PFSK-1 (cell line): Measurements from ENCODE around the gene CASP7.

Source experiments
- FOXP2 ChIP-seq: optimal IDR thresholded peaks from 2 replicates; pipeline ENCODE3; 2011; ENCODE audit warnings: borderline replicate concordance, control low read depth, inconsistent platforms; ENCODE audit not compliant: insufficient read depth; ENCODE audit errors: extremely low read length, extremely low read depth
- POLR2AphosphoS5 ChIP-seq: IDR thresholded peaks from 2 replicates; pipeline ENCODE4 v1.6.1; 2012; ENCODE audit warnings: low read depth, mild to moderate bottlenecking, control low read depth, low read length, moderate library complexity
- REST ChIP-seq, 2 experiments: IDR thresholded peaks; 2 replicates each; pipeline versions ENCODE4 v1.6.1 to v1.8.0; 2011 to 2012; ENCODE audit warnings: low read depth in 2 of 2, low read length in 2 of 2, control low read depth in 1 of 2, inconsistent platforms in 1 of 2, mild to moderate bottlenecking in 1 of 2, moderate library complexity in 1 of 2; ENCODE audit not compliant: insufficient read depth in 1 of 2
- SIN3A ChIP-seq: IDR thresholded peaks from 2 replicates; pipeline ENCODE4 v1.6.1; 2012; ENCODE audit warnings: mild to moderate bottlenecking, low read length, moderate library complexity, borderline replicate concordance; ENCODE audit not compliant: insufficient read depth
- TAF1 ChIP-seq: IDR thresholded peaks from 2 replicates; pipeline ENCODE4 v1.6.1; 2012; ENCODE audit warnings: low read length, control low read depth, borderline replicate concordance; ENCODE audit not compliant: insufficient read depth

- no peak for TF ChIP-seq TAF1
- no peak for TF ChIP-seq POLR2AphosphoS5
- no peak for TF ChIP-seq REST (IDR thresholded peaks at IDR 0.05; ENCODE audit: insufficient read depth in 1 of 2, low read depth in 2 of 2, low read length in 2 of 2)
- TF ChIP-seq SIN3A, result no peak
- TF ChIP-seq FOXP2, result no peak
These were observed 36.5 kb upstream of the CASP7 start for GRCh38 chr10:113643183-113643582.
